Activated CD4-positive, CD25-positive, alpha-beta regulatory T cell treated with anti-CD3 and anti-CD28 coated beads, Interleukin-2, amount 50 U/mL, for 72 hours (primary cell): Measurements from ENCODE around the gene CHST3.

ENCODE experiments used
- DNase-seq: peaks from one replicate; pipeline ENCODE4 v3.0.0; 2021

Gene CHST3

GRCh38 chr10:72034040-72034499, 69.9 kb downstream of the CHST3 start:
- no peak for DNase-seq

DNA sequence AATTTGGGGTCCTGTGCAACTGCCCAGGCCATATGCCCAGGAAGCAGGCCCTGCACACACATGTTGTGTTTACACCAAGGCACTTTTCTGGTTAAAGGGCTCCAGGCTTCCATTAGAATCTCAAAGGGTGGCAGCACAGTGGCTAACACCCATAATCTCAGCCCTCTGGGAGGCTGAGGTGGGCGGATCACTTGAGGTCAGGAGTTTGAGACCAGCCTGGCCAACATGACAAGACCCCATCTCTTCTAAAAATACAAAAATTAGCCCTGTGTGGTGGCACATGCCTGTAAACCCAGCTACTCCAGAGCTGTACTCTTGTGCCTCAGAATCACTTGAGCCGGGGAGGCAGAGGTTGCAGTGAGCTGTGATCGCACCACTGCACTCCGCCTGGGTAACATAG, 70.6 kb downstream of the CHST3 start:
- DNase-seq: no peak

DNA sequence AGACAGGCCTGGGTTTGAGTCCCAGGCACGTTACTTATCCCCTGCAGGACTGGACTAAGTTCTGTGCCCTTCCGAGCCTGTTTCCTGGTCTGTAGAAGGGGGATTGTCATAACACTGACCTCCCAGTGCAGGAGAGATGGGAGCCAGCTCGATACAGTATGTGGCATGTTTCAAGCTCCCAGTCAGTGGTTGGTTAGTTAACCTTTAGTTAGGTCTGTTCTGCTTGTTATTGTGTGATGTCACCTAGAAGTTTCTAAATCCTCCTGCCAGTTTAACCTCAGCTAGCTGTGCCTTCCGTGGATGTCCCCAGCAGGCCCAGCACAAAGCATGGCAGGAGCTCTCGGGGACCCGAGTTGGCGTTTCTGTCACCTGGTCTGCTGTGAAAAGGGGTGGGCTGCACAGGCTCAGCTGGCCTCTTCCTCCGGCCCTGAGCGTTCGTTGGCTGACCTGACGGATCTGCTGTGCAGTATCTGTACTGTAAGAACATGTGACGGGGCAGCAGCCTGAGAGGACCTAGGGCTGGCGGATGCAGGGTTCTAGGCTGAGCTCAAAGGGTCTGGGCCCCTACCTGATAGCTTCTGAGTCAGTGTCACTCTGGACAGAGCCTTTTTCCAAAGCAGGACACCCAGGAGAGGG, 71.2 kb downstream of the CHST3 start:
- no peak for DNase-seq

- DNase-seq: no peak
Observed at GRCh38 chr10:72037266-72037665, 73.1 kb downstream of the CHST3 start.

GRCh38 chr10:72037811-72038210, 73.6 kb downstream of the CHST3 start:
- DNase-seq: no peak

DNA sequence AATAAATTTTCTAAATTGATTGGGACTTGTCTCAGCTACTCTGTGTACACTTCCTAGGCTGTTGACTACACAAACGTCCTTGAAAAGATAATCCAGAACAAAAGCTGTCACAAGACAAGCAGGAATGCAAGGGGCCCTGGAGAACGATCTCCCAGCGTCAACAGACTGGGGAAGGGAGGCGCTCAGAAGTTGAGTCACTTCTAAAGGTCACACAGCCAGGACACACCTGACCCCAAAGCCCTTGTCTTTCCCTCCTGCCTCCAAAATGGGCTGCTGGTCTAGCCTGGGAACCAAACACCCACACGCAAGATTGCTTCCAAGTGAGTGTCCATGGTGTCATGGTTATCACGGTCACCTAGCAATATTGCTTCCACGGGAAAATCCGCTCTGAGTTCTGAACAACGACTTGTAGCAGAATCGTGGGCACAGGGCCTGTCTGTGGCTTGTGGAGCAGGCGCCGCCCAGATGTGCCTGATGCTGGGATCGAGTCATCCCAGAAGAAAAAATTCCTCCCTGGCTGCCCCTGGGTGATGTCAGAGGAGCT, 74.3 kb downstream of the CHST3 start:
- DNase-seq: no peak

DNA sequence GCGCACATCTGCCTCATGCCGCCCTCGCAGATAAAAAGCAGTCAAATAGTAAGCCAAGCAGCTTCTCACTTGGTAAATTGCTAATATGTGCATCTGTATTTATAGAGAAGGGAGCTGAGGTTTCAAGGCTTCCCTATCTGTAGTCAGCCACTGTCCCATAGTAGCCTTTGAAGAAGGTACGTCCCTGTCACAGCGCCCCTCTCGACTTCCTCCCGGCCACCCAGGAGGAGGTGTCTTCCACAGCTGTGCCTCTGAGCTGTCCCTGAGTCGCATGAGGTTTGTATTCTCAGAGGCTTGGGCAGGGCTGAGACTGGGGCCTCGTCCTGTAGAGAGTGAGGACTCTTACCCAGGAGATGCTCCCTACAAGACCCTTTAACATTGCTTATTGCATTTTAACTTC, 75.2 kb downstream of the CHST3 start:
- no peak for DNase-seq

GRCh38 chr10:72041491-72041890, 77.3 kb downstream of the CHST3 start:
- DNase-seq: no peak

- DNase-seq: no peak
Observed at GRCh38 chr10:72043016-72043834, 79.0 kb downstream of the CHST3 start.

GRCh38 chr10:72044417-72045041, 80.3 kb downstream of the CHST3 start:
- no peak for DNase-seq

DNA sequence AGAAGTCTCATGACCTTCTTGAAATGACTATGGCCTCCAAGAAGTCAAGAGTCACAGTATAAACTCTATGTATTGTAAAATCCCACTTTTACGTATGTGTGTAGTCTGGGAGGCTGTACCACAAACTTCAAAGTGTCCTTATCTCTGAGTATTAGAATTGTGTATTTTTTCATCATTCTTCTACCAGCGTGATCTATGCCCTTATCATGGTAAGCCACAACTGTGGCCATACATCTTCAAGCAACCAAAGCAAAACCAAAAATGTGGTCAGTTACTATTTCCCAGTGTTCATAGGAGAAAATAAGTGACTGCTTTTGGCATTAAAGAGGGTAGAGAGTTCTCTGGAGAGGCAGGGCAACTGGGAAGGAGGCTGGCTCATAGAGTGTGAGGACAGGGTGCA, 81.4 kb downstream of the CHST3 start:
- no peak for DNase-seq

- peak; percentile 88 for DNase-seq
Observed at GRCh38 chr10:72048450-72049124, 84.4 kb downstream of the CHST3 start.

DNA sequence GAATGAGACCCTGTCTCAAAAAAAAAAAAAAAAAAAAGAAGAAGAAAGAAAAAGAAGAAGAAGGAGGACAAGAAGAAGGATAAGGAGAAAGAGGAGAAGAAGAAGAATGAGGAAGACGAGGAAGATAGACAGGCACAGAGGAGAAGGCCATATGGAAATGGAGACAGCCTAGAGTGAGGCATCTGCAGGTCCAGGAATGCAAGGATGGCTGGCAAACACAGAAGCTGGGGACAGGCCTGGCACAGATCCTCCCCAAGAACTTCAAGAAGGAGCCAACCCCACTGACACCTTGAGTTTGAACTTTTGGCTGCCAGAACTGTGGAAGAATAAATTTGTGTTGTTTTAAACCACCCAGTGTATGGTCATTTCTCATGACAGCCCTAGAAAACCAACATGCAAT, 85.3 kb downstream of the CHST3 start:
- no peak for DNase-seq

DNA sequence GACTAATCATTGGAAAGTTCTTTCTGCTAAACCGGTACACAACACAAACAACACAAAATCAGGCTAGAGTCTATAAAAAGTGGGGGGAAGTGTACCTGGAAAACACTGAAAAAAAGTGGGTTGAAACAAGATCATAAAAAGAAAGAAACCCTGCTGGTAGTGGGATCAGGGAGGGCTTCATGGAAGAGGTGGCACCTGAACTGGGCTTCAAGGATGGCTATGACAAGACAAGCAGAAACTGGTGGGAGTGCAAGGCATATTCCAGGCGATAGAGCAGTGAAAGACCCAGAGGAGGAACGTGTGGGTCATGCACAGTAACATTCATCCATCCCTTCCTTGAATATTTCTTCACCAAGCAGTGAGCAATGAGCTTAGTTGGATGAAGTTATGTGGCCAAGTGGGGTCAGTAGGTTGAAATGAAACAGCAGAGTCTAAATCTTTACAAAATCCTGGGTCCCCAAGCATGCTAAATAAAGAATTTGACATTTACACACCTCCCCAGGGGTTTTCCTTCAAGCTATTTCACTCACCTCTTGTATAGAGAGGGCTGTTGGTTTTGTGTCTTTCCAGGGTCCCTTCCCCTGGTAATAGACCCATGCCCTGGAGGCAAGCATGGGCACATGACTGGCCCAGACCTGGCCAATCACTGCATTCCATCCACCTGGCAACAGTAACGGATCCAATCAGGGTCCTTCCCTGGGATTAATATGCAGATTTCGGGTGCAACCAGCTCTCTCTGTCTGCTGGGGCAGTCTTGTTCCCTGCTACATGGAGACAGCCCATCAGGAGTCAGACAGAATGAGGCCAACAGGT, 86.0 kb downstream of the CHST3 start:
- no peak for DNase-seq

DNA sequence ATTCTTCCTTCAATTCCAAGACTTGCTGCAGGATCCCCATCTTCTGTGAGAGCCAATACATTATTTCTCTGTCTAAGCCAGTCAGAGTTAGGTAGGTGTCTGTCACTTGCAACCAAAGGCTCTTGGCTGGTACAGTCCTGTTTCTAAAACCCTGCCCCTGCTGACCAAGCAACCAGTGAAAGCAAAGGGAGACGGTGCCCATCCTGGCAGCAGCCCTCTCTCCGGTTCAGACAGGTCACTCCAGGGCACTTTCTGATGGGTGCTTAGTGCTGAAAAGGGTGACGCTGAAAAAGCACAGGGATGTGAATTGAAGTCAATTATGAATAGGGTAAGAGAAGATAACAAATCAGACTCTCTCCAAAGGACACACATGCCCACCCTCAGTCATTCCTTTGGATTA, 86.7 kb downstream of the CHST3 start:
- no peak for DNase-seq

GRCh38 chr10:72053690-72054089, 89.5 kb downstream of the CHST3 start:
- DNase-seq: no peak

DNA sequence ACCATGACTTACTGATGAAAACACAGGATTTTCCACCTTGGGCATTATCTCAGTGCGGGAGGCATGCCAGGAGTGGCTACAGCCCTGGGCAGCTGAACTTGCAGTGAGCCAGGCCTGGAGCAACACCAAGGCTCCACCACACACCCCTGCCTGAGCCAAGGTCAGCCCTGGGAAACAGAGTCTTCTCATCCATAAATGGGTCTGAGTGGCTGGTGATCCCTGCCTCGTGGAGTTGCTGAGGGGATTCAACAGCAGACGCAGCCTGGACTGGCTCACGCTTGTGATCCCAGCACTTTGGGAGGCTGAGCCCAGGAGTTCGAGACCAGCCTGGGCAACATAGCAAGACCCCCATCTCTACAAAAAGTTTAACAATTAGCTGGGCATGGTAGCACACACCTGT, 91.9 kb downstream of the CHST3 start:
- DNase-seq: no peak

GRCh38 chr10:72056932-72057751, 92.9 kb downstream of the CHST3 start:
- no peak for DNase-seq

DNA sequence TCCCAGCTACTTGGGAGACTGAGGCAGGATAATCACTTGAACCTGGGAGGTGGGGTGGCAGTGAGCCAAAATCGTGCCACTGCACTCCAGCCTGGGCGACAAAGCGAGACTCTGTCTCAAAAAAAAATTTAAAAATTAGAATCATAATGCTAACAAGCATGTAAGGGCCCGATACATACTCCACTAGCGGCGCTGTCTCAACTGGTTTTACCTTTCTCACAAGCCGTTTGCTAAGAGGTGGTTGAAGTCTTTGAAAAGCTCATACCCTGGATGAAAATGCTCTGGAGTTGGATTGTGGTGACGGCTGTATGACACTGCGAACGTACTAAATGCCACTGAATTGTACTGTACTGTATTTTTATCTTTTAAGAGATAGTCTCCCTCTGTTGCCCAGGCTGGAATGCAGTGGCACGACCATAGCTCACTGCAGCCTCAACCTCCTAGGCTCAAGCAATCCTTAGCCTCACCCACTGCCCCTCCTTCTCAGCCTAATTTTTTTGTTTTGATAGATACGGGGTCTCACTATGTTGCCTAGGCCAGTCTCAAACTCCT, 94.2 kb downstream of the CHST3 start:
- no peak for DNase-seq

DNA sequence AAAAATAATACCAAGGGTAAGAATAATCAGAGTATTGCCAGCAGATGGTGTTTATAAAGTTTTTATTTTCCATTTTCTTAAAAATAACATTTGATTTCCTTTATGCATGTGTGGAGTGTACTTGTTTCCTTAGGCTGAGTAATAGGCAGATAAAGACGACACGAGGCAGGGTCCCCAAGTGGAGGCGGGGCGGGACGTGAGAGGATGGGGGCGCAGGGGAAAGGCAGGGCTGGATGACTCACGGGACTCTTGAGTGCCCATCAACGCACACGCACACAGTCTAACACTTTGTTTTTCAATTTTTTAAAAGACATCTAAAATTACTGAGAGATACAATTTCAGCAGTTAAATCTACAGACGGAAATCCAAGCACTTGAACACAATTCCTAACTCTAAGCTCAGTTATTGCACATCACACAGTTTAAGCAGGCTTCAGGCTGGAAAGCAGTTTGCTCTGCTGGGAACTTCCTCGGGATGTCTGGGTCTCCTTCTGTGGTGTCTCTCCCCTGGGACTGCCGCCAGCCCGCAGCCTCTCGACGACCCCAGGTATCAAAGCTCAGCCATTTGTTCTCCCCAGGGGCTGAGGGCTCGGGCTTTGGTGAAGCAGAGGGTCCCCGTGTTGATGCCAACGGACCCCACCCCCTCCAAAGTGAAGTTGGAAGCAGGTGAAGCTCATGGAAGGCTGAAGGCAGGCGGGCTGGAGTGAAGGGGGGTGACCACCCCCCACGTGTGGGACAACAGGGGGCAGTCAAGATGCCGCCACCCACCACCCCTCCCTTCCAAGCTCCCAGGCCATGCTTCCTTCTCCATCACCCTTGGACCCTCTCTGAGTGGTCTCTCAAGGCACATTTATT, 95.0 kb downstream of the CHST3 start:
- DNase-seq: no peak
